Fibroblast of skin of left biceps (primary cell): ENCODE results near the gene XYLT2.

Experiments
- DNase-seq, 2 experiments: peaks; one replicate each; pipeline ENCODE4 v3.0.0-alpha.2; 2013; ENCODE audit warnings: low read depth in 2 of 2

Gene XYLT2

GRCh38 chr17:50363217-50364060 lies 17.5 kb downstream of the XYLT2 start:
- DNase-seq: no peak

- no peak for DNase-seq
These were observed 18.1 kb downstream of the XYLT2 start for GRCh38 chr17:50364061-50364458.

- DNase-seq: no peak
These were observed 18.8 kb downstream of the XYLT2 start for GRCh38 chr17:50364715-50365114.

GRCh38 chr17:50365165-50365564 lies 19.2 kb downstream of the XYLT2 start:
- no peak for DNase-seq

- DNase-seq: no peak
These were observed 19.9 kb downstream of the XYLT2 start for GRCh38 chr17:50365649-50366393.

GRCh38 chr17:50367401-50367800 lies 21.5 kb downstream of the XYLT2 start:
- DNase-seq: no peak

GRCh38 chr17:50370052-50370451 lies 24.1 kb downstream of the XYLT2 start:
- DNase-seq: no peak

- DNase-seq: no peak
These were observed 25.6 kb downstream of the XYLT2 start for GRCh38 chr17:50371526-50371925.

- no peak for DNase-seq
These were observed 26.4 kb downstream of the XYLT2 start for GRCh38 chr17:50372222-50372757.

GRCh38 chr17:50372758-50373556 lies 27.0 kb downstream of the XYLT2 start, which contains the start of the genes EME1 and MRPL27:
TSS of gene EME1 (plus strand) at chr17:50373229. CDS start at chr17:50375209, 1,980 bp downstream.
TSS of gene MRPL27 (minus strand) at chr17:50373184. CDS start at chr17:50373170, 14 bp downstream.
- DNase-seq: peak; percentile 67 to 69

- DNase-seq: no peak
These were observed 27.8 kb downstream of the XYLT2 start for GRCh38 chr17:50373705-50374104.

GRCh38 chr17:50375858-50376538 lies 30.1 kb downstream of the XYLT2 start:
- DNase-seq: no peak

GRCh38 chr17:50379351-50380132 lies 33.6 kb downstream of the XYLT2 start:
- no peak for DNase-seq

GRCh38 chr17:50380369-50381259 lies 34.7 kb downstream of the XYLT2 start:
- DNase-seq: no peak

GRCh38 chr17:50381260-50381815 lies 35.4 kb downstream of the XYLT2 start:
- DNase-seq: no peak

GRCh38 chr17:50381920-50382319 lies 36.0 kb downstream of the XYLT2 start:
- DNase-seq: no peak

GRCh38 chr17:50382931-50383330 lies 37.0 kb downstream of the XYLT2 start:
- DNase-seq: no peak

- no peak for DNase-seq
These were observed 40.6 kb downstream of the XYLT2 start for GRCh38 chr17:50386510-50386909.

- no peak for DNase-seq
These were observed 42.8 kb downstream of the XYLT2 start for GRCh38 chr17:50388728-50389127.
